NOMO-1 treated with DMSO at 0.1 percent for 48 hours (cell line): ENCODE measurements around the gene TP73.

Experiments used
- DNase-seq: peaks from one replicate; lab custom pipeline; 2025; ENCODE audit not compliant: unreplicated experiment; lab: John Stamatoyannopoulos, UW

TP73 gene

GRCh38 chr1:3651930-3652547 lies at the start of gene TP73:
Gene TP73 (plus strand): TSS chr1:3652516. CDS start chr1:3682366, 29,850 bp downstream.
- peak; percentile 21 for DNase-seq

- DNase-seq = no peak
Observed at GRCh38 chr1:3603156-3603555, 49.2 kb upstream of the TP73 start.

- no peak for DNase-seq
Observed at GRCh38 chr1:3603571-3604467, 48.5 kb upstream of the TP73 start.

GRCh38 chr1:3604468-3604974 lies 47.8 kb upstream of the TP73 start:
- no peak for DNase-seq

- no peak for DNase-seq
Observed at GRCh38 chr1:3604997-3605823, 47.1 kb upstream of the TP73 start.

- no peak for DNase-seq
Observed at GRCh38 chr1:3606779-3607702, 45.3 kb upstream of the TP73 start.

- no peak for DNase-seq
Observed at GRCh38 chr1:3607703-3608065, 44.6 kb upstream of the TP73 start.

GRCh38 chr1:3608154-3608553 lies 44.2 kb upstream of the TP73 start:
- no peak for DNase-seq

- DNase-seq = no peak
Observed at GRCh38 chr1:3609016-3609768, 43.1 kb upstream of the TP73 start.

- DNase-seq = no peak
Observed at GRCh38 chr1:3609769-3610526, 42.4 kb upstream of the TP73 start.

- no peak for DNase-seq
Observed at GRCh38 chr1:3610527-3611169, 41.7 kb upstream of the TP73 start.

- no peak for DNase-seq
Observed at GRCh38 chr1:3611170-3612019, 40.9 kb upstream of the TP73 start, which contains the start of gene MEGF6. Gene MEGF6 (minus strand): TSS chr1:3611508. CDS start chr1:3611268, 240 bp downstream.

- DNase-seq = no peak
Observed at GRCh38 chr1:3612123-3612522, 40.2 kb upstream of the TP73 start.

- DNase-seq = no peak
Observed at GRCh38 chr1:3614755-3615742, 37.3 kb upstream of the TP73 start.

GRCh38 chr1:3616861-3617260 lies 35.5 kb upstream of the TP73 start:
- no peak for DNase-seq

- DNase-seq = no peak
Observed at GRCh38 chr1:3617806-3618345, 34.4 kb upstream of the TP73 start.
